Activated gamma-delta T cell (primary cell): ENCODE data around the gene ZNF556.

ENCODE experiments used
- DNase-seq: peaks from one replicate; lab custom pipeline; 2025; lab: John Stamatoyannopoulos, UW
- total RNA-seq, 2 donors: gene quantifications; one replicate each; lab custom pipeline; 2026; lab: John Stamatoyannopoulos, UW

Gene ZNF556
- total RNA-seq, result 0 to 0.31 reads per million in 2 donors

GRCh38 chr19:2867025-2867991, at the start of gene ZNF556:
ZNF556 (plus strand) TSS chr19:2867335; CDS start chr19:2867422, 87 bp downstream.
- DNase-seq, result no peak

GRCh38 chr19:2819540-2820111, 47.5 kb upstream of the ZNF556 start, which contains the start of gene ZNF554:
ZNF554 (plus strand) TSS chr19:2819868; CDS start chr19:2820072, 204 bp downstream.
- peak; percentile 97 for DNase-seq

DNA sequence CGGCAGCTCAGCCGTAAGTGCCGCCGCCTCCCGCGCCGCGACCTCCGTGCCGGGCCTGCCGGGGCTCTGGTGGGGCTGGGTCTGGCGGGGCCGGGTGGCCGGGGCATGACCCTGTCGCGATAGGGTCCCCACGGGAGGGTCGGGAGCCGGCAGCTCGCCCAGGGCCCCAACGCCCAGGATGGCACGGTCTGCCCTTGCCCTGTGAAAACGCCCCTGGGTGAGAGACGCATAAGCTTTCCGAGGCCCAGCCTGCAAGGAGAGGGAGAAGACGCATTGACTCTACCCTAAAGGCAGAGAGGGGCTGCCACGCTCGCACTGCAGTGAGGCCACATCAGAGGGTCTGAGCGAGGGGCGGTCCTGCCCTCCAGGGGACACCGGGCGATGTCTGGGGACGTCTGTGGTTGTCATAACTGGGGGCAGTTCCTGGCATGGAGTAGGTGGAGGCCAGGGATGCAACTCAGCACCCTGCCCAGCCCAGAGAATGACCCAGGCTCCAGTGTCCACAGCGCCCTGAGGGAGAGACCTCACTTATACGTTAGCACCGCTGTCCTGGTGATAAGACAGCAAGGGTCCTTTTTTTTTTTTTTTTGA, 46.9 kb upstream of the ZNF556 start:
- no peak for DNase-seq

GRCh38 chr19:2822846-2823245, 44.3 kb upstream of the ZNF556 start:
- DNase-seq, result no peak

DNA sequence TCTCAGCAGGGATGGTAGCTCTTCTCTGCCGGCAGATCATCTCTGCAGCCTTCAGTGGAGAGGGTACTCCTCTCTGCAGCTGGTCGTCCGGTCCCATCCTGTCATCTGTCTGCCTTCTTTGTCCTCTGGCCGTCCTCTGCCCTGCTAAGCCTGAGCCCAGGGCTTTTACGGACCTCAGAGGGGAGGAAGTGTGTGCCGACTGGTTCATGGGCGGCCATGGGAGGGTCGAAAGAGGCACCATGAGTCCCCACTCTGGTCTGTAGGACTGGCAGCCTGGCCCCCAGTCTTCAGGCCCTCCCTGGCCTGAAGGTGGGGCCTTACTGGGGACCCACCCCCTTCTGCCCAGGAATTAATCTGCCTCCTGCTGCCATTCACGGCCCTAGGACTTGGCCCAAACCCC, 43.5 kb upstream of the ZNF556 start:
- no peak for DNase-seq

- no peak for DNase-seq
Observed at GRCh38 chr19:2824129-2824528, 43.0 kb upstream of the ZNF556 start.

DNA sequence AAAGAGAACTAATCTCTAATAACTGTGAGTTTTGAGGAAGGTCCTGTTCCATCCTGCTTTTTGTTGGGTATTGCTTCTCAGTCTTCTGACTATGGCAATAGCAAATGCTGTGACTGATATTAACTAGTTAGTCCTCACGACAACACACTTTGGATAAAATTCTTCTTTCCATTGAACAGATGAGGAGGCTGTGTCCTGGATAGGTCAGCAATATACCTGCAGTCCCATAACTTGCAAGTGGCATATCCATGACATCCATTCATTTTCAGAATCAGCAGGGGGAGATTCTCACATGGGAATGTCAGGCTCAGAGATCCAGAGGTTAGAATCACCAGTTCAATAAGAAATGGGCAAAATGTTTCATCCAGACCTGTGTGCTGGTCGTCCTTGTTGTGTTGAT, 40.1 kb upstream of the ZNF556 start:
- no peak for DNase-seq

DNA sequence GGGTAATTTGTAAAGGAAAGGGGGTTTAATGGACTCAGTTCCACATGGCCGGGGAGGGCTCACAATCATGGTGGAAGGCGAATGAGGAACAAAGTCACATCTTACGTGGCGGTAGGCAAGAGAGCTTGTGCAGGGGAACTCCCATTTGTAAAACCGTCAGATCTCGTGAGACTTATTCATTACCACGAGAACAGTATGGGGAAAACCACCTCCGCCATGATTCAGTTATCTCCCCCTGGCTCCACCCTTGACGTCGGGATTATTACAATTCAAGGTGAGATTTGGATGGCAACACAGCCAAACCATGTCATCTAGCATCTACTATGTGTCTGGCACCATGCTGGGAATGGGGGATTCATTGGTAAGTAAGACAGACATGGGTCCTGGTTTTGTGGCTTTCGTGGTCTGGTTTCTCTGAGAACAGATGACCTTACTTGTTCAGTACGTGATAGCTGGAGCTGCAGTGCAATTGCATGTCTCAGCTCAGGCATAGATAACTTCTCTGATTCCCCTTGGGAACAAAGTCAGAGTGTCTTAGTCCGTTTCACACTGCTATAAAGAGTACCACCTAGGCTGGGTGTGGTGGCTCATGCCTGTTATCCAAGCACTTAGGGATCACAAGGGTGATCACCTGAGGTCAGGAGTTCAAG, 39.2 kb upstream of the ZNF556 start:
- DNase-seq, result no peak

DNA sequence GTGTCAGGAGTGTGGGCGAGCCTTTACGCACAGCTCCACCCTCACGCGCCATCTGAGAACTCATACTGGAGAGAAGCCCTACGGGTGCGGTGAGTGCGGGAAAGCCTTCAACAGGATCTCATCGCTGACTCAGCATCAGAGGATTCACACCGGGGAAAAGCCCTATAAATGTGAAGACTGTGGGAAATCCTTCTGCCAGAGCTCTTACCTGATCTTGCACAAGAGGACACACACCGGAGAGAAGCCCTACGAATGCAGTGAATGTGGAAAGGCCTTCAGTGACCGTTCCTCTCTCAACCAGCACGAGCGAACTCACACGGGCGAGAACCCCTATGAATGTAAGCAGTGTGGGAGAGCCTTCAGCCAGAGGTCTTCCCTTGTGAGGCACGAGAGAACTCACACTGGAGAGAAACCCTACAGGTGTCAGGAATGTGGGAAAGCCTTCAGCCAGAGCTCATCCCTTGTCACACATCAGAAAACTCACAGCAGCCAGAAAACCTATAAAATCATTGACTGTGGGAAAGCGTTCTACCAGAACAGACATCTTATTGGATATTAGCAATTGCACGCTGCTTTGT, 32.8 kb upstream of the ZNF556 start:
- DNase-seq, result no peak

- no peak for DNase-seq
Observed at GRCh38 chr19:2837430-2837829, 29.7 kb upstream of the ZNF556 start.

DNA sequence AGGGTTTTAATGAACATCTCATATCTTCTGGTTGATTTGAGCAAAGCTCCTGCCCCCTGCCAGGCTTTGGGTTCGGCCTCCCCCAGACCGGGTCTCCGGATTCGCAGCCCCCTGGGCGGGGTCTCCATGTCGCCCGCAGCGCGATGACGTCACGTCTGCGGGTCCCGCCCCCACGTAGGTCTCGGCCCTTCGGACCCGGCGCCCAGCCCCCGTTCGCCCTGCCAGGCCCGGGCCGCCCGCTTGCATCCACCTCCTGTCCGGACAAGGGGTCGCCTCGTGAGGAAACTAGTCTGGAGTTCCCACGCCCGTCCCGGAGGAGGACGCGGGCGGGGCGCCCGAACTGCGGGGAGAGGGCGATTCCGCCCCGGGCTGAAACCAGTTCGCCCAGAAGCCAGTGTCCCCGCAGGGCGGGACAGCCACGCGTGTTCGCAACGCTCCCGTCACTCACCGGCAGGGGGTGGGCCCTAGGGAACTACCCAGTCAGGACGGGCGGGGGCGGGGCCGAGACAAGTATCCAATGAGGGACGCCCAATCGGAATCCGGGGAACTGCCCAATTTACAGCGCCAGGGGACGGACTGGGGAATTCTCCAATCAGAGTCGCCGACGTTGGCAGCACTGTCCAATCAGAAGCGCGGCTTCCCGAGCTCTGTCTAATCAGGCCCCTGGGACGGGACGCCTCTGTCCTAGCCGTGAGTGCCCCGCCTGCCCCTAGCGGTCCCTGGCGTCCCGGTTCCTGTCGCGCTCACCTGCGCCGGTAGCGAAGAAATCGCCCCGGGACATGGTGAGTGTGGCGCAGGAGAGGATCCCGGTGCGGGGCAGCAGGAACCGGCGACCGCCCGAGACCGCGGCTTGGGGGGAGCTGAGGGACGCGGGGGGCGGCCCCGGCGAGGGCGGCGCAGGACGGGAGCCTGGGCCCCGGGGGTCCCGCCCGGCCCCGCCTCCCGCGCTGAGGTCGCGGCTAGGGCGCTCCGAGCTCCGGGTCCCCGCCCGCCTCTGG, 26.0 kb upstream of the ZNF556 start, which contains the start of gene ZNF555:
Gene ZNF555, plus strand, starts transcription at position 682 of the 998 bp plus-strand sequence. Its CDS starts 98 bp downstream, at position 780.
- DNase-seq, result peak; percentile 93

- no peak for DNase-seq
Observed at GRCh38 chr19:2841855-2842574, 25.1 kb upstream of the ZNF556 start.

- DNase-seq, result no peak
Observed at GRCh38 chr19:2845107-2845506, 22.0 kb upstream of the ZNF556 start.

- no peak for DNase-seq
Observed at GRCh38 chr19:2846180-2846894, 20.8 kb upstream of the ZNF556 start.

GRCh38 chr19:2847507-2847906, 19.6 kb upstream of the ZNF556 start:
- no peak for DNase-seq

DNA sequence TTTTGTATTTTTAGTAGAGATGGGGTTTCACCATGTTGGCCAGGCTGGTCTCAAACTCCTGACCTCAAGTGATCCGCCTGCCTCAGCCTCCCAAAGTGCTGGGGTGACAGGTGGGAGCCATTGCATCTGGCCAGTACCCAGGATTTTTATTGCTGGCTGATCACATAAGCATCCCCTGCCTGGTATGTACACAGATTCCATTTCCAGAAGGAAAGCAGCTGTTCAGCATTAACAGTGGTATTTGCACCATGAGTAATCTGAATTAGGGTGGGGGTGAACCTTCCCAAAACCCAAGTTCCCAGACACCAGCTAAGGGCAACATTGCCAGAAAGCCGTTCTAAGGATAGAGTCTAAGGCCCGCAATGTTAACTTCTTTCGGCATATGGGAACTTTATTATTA, 18.5 kb upstream of the ZNF556 start:
- DNase-seq, result no peak

DNA sequence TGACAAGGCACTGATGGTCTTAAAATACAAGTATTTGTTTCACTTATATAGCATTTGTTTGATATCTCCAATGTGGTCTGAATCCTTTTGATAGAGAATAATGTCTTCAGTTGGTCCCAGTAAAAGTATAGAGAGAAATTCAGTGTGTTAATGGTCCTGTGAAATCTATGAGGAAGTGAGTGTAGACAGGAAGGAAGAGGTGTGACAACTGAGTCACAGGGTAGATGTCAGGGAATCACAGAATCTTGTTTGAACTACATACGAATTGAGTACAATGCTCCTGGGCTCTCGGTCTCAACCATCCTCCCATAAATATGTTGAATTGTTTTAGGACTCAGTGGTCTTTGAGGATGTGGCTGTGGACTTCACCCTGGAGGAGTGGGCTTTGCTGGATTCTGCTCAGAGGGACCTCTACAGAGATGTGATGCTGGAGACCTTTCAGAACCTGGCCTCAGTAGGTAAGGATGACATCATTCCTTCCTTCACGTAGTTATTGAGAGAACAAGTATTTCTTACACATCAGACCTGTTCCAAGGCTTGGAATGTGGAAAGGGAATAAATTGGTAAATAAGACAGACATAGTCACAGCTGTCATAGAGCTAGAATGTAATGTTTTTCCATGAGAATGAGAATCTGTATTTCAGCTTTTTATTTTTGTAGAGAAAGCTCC, 16.7 kb upstream of the ZNF556 start:
- no peak for DNase-seq

- no peak for DNase-seq
Observed at GRCh38 chr19:2852598-2852997, 14.5 kb upstream of the ZNF556 start.
